HG03442 (cell line): ENCODE results near the gene MID1.

Experiments used
- ATAC-seq: cut with Tn5 transposase; IDR thresholded peaks from one replicate; pipeline ENCODE4 v1.9.1; 2021; ENCODE audit warnings: mild to moderate bottlenecking, moderate library complexity; ENCODE audit not compliant: unreplicated experiment

Gene MID1

GRCh38 chrX:10505726-10506125 lies 114.7 kb downstream of the MID1 start:
- ATAC-seq, result no peak

GRCh38 chrX:10502961-10503360 lies 117.4 kb downstream of the MID1 start:
- ATAC-seq, result no peak

GRCh38 chrX:10501611-10502010 lies 118.8 kb downstream of the MID1 start:
- ATAC-seq, result no peak

- no peak for ATAC-seq
Observed at GRCh38 chrX:10496345-10496965, 123.9 kb downstream of the MID1 start.

- no peak for ATAC-seq
Observed at GRCh38 chrX:10495677-10496076, 124.7 kb downstream of the MID1 start.

- no peak for ATAC-seq
Observed at GRCh38 chrX:10492250-10492649, 128.1 kb downstream of the MID1 start.

GRCh38 chrX:10486373-10486772 lies 134.0 kb downstream of the MID1 start:
- ATAC-seq, result no peak

- no peak for ATAC-seq
Observed at GRCh38 chrX:10485326-10485725, 135.1 kb downstream of the MID1 start.

GRCh38 chrX:10484683-10485247 lies 135.6 kb downstream of the MID1 start:
- no peak for ATAC-seq

- no peak for ATAC-seq
Observed at GRCh38 chrX:10483191-10483831, 137.1 kb downstream of the MID1 start.

GRCh38 chrX:10482708-10483107 lies 137.7 kb downstream of the MID1 start:
- no peak for ATAC-seq

GRCh38 chrX:10482261-10482660 lies 138.1 kb downstream of the MID1 start:
- peak; percentile 93 for ATAC-seq

GRCh38 chrX:10480861-10481260 lies 139.5 kb downstream of the MID1 start:
- ATAC-seq, result no peak

- no peak for ATAC-seq
Observed at GRCh38 chrX:10479508-10479907, 140.9 kb downstream of the MID1 start.

GRCh38 chrX:10477525-10477924 lies 142.9 kb downstream of the MID1 start:
- ATAC-seq, result no peak

- no peak for ATAC-seq
Observed at GRCh38 chrX:10474913-10475568, 145.3 kb downstream of the MID1 start.

GRCh38 chrX:10474510-10474909 lies 145.9 kb downstream of the MID1 start:
- ATAC-seq, result no peak

- no peak for ATAC-seq
Observed at GRCh38 chrX:10471418-10471817, 149.0 kb downstream of the MID1 start.

- ATAC-seq, result no peak
Observed at GRCh38 chrX:10470009-10470408, 150.4 kb downstream of the MID1 start.

GRCh38 chrX:10467793-10468192 lies 152.6 kb downstream of the MID1 start:
- no peak for ATAC-seq

- no peak for ATAC-seq
Observed at GRCh38 chrX:10465254-10465653, 155.1 kb downstream of the MID1 start.

- no peak for ATAC-seq
Observed at GRCh38 chrX:10457092-10457491, 163.3 kb downstream of the MID1 start.
